Nucleus accumbens (tissue), 56 donors: Measurements from ENCODE around the gene NXPH2.
"Not testable (repeated sequence)": the region's sequence is repeated elsewhere in the genome, so short reads cannot be mapped to it uniquely, and the experiment has no call there.

Experiments
- DNase-seq, 56 donors: peaks; one replicate each; lab custom pipeline; 2025; lab: John Stamatoyannopoulos, UW

Gene NXPH2

DNA sequence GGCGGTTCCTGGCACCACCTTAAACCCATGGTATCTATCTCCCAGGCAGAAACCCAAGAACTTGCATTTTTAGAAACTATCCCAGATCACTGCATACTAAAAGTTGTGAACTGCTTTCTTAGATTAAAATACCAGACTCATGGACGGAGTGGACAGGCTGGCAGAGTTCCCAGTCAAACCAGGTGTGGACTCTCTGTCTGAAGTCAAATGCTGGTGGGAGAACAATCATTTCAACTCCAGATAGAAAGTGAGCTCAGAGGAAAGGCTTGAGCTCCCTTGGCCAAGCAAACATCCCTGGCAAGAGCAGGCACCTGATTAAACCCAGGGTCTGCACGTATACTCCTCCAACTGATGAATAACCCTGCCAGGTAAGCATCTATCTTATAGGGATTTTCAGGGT lies 19.5 kb downstream of the NXPH2 start:
- DNase-seq, result no peak

GRCh38 chr2:138757384-138757783 lies 22.8 kb downstream of the NXPH2 start:
- no peak for DNase-seq

GRCh38 chr2:138752197-138752956 lies 27.8 kb downstream of the NXPH2 start:
- DNase-seq, result no peak

DNA sequence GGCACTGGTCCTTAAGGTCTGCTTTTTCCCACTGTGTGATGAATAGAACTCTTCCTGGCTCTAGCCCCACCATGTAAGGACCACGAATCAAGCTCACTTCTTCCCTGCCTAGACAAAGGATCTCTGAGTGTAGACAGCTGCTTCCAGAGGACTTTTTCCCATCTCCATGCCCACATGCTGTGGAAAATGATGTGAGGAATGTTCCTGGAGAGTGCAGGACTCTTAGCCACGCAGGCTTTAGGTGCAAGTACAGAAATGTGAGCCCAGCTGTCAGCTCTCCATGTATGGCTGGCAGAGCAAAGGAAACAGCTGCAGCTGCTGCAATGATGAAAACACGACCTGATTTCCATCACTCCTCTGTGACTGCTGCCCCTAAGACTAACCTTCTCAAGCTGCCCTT lies 35.5 kb downstream of the NXPH2 start:
- no peak for DNase-seq

DNA sequence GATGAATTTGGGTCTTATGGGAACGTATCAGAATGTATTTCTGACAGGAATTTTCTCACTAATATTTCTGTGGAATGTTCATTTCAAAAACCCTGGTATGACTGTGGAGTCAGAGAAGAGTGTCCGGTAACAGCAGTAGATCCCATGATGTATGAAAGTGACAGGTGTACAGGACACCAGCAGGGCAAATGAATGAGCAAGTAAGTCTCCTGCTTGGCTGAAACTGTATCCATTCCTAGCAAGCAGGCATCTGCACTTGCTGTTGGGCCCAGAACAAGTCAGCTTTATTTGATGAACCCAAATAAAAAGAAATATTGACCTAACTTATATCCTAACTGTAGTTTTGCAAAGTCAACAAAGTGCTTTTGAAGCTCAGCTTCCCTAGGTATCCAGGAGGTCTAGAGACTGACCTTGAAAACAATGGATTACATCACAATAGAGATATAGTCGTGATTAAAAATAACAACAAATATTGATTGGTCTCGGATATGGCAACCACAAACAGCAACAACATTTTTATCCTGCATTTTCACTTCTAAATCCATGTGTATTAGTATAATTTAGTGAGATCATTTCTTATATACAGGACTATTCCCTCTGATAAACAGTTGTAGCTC lies 37.6 kb downstream of the NXPH2 start:
- no peak for DNase-seq

GRCh38 chr2:138741851-138742250 lies 38.3 kb downstream of the NXPH2 start:
- no peak for DNase-seq

DNA sequence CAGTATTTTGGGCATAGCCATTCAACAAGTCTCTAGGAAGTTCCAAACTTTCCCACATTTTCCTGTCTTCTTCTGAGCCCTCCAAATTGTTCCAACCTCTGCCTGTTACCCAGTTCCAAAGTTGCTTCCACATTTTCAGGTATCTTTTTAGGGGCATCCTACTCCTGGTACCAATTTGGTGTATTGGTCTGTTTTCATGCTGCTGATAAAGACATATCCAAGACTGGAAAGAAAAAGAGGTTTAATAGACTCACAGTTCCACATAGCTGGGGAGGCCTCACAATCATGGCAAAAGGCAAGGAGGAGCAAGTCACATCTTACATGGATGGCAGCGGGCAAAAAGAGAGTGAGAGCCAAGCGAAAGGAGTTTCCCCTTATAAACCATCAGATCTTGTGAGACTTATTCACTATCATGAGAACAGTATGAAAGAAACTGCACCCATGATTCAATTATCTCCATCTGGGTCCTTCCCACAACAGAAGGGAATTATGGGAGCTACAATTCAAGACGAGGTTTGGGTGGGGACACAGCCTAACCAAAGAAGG lies 43.1 kb downstream of the NXPH2 start:
- not testable (repeated sequence) for DNase-seq

DNA sequence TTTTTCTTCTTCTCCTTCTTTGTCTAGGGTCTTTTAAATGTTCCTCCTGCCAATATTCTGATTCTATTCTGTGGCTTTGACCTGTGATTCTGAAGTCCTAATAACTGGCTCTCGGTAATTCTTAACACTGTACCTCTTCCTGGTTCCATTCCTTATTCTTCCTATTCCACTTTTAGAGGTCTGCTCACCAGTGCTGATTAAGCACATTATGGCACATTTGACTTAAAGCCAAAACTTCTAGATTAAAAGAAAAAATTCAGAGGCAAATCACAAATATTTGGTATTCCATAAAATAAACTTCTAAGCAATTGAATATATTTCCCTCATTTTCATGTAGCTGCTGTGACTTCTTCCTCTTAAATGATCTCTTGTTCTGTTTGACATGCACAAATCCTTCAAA lies 47.5 kb downstream of the NXPH2 start:
- DNase-seq, result no peak

GRCh38 chr2:138730497-138731030 lies 49.6 kb downstream of the NXPH2 start:
- no peak for DNase-seq

- no peak for DNase-seq
Observed at GRCh38 chr2:138727956-138728355, 52.2 kb downstream of the NXPH2 start.

DNA sequence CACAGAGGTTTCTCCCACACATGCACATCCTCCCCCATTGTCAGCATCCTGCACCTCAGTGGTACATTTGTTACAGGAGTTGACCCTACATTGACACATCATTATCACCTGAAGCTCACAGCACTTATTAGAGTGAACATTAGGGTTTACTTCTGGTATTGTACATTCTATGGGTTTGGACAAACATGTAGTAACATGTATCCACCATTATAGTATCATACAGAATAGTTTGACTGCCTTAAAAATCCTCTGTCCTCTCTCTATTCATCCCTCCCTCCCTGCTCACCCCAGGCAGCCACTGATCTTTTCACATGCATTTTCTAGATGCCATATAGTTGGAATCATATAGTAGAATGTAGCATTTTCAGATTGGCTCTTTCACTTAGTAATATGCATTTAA lies 53.5 kb downstream of the NXPH2 start:
- no peak for DNase-seq

DNA sequence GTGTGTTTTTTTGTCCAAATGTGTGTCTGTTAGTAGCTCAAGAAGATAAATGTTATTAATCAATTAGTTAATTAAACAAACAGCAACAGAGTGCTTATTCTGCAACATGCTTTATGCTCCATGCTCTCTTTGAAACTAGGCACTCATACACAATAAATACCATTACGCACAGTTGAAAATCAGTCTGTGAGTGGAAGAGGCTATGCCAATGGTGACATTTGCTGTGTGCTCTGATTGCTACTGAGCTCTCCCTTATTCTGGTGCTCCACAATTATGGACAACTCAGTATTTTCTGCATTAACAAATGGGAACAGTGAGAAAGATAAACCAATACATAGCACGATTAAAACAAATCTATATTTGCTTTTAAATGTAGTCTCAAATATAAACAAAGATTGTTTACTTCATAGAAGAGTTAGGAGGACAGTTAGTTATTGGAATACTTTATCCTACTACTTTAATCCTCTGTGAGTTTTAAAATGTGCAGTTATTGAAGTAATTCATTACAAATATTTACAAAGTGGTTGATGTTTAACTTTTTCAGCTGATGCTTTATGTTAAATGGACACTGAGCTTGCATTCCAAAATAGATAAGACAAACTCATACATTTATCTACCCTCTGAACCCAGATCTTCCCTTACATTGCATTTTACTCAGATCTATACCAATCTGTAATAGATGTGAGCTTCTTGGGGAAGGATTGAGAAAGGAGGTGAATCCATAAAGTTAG lies 55.3 kb downstream of the NXPH2 start:
- no peak for DNase-seq

DNA sequence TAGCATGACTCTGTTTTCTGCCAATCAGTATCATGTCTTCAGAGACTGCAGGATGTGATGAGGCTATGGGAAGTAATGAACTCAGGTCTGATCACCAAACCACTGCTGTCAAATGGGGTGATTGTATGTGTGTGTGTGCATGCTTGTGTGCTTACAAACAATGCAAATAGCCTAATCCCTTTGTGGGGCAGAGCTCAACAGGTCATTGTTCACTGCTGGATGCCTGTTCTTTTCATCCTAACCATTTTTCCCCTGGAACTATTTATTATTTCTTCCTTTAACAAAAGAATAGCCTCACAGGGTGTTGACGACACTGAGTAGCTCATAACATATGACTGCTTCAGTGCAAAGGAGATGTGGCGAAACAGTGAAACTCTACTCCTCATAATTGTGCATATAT lies 55.9 kb downstream of the NXPH2 start:
- no peak for DNase-seq

DNA sequence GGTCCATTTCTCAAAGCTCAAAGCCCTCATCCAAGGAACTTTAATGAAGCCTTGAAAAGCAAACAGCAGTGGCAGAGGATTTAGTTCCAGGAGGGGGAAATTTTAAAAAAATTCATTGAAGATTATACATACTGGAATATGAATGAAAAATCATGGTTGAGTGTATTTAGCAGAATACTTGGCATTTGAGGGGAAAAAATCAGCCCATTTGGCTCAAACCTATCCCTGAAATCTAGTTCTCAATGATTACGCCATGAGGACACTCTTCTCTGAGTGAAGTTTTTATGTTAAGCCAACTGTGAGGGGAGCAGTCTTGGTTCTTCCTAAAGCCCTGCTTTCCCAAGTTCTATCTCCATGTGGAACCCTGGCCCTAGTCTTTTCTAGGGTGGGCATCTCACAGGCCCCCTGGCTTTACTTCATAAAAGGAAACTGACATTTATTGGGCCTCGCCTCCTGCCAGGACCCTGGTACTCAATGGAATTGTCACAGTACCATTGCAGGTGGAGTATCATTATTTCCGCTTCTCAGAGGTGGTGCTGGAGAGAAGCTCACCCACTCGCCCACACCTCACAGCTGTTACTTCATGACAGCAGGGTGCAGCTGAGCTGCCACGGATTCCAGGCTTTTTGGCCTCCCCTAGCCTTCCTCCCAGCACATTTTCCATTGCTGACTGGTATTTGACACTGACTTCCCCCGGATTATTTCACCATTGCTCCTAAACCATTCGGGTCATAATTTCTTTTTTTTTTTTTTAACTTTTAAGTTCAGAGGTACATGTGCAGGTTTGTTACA lies 56.8 kb downstream of the NXPH2 start:
- DNase-seq, result no peak

- peak in 5 of 56 donors; percentile 0 to 14 (median 2) for DNase-seq
Observed at GRCh38 chr2:138722316-138722715, 57.9 kb downstream of the NXPH2 start.

DNA sequence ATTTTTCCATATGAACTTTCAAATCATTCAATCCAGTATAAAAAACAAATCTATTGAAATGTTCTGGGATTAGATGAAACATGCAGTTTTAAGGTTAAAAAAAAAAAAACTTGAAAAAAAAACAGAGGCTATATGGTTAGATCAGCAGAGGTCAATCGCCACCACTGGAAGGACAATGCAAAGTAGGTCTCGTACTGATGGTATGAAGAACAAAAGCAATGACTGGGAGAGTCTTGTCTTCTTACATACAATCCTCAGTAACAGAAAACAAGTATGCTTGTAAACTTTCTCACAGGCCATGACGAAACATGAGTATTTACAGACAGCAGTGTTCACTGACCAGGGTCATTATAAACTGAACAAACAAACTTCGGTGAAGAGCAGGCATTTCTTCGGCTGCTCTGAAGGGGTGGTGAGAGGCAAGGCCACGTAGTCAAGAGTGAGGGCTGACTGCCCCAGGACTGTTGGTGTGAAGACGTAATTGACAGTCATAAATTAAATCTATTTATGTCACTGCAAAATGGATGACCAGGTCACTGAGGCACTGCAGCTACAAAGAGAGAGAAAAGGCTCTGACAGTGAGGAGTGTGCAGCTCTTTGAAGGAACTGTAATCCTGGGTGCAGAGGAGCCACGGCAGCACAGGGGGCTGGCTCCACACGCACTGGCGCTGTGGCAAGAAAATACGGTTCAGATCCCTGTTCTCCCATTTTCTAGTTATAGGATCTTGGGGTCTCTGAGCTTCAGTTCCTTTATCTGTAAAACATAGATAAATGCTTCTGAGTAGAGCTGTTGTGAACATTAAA lies 60.0 kb downstream of the NXPH2 start:
- no peak for DNase-seq

- no peak for DNase-seq
Observed at GRCh38 chr2:138718405-138718804, 61.8 kb downstream of the NXPH2 start.

GRCh38 chr2:138716183-138716582 lies 64.0 kb downstream of the NXPH2 start:
- no peak for DNase-seq

DNA sequence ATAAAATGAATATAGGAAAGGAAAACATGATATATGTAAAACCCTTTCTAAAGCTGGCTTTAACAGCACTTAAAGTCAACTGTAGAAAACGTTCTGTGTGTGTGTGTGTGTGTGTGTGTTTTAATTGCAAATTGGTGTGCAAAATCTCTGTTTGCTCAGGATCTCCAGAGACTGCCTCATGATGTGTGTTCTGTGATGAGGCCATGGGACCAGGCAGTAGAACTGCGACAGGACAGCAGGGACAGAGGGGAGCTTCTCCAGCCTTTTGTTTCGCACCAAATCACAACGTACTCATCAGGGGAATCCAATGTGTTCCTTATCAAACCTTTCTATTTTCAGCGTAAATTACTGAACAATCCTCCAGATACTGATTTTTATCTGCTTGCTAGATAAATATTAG lies 66.7 kb downstream of the NXPH2 start:
- DNase-seq, result no peak
